ENCODE results near the gene LCAT. TPM values are rescaled to one million over a fixed set of nuclear protein-coding genes. Genes with fewer than 3 reads are reported as not detected.

Gene LCAT
- 6.5 and 11.4 TPM in 2 replicates for total RNA-seq

DNA sequence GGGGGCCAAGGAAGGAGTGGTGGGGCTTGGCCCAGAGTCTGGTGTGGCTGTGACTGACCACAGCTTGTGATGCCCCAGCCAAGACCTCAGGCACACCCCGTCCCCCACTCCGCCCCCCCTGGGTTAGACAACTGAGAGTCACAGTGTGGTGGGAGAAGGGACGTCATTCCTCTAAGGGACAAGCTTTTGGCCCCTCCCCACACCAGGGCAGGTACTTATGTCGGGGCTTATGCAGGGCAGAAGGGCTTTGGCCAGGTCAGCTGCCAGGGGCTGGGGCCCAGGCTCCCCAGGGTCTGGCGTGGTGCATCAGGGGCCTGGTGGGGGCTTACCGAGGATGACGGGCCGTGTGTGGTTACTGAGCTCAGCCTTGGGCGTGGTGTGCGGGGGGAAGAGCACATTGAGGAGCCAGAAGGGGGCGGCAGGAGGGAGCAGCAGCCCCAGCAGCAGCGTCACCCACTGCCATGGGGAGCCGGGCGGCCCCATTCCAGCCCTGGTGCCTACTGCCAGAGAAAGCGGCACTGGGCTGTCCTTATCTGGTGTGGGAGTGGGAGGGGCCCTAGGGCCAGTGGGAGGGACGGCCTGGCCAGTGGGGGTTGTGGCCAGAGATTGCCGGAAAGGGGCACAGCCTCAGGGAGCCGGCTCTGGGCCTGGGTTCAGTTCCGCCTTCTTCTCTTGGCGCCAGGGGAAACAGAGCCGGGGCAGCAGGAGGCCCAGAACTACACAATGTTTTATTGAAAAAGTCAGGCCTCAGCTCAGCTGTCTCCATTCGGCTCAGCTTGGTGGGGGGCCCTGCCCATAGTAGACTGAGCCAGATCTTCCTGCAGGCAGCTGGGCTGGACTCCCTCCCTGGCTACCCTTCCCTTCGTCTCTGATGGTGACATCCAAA lies at the start of gene LCAT:
Gene LCAT, minus strand, starts transcription at position 502 of the 886 bp plus-strand sequence. Its CDS starts 19 bp downstream, at position 483.

DNA sequence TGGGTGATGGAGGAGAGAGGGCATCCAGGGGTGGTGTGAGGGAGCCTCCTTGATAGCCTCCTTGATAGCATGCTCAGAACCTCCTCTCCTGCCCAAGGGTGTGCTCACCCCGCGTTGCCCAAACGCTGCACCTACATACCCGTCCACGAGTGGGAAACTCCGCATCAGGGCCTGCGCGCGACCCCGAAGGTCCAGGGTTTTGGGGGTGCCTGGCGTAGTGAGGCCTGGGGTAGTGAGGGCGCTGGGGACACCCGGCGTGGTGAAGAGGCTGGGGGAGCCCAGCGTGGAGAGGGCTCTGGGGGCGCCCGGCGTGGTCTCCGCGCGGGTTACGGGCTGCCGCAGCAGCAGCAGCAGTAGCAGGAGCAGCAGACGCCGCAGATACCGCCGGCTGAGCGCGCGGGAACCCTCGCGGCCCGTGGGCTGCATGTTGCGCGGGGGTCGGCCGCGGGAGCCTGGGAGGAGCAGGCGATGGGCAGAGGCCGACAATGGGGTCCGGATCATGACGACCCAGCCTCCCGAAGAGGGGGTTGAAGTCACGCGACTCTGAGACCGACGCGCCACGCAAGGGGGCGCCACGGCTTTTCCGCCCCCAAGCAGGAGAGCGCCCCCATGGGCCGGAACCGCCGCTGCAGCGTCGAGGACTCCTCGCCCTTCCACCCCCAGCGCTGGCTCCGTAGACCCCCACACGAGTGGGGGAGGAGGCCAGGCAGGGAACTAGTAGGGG lies 36.2 kb upstream of the LCAT start, which contains the start of gene DPEP3:
Gene DPEP3, minus strand, starts transcription at position 545 of the 724 bp plus-strand sequence. Its CDS starts 119 bp downstream, at position 426.

DNA sequence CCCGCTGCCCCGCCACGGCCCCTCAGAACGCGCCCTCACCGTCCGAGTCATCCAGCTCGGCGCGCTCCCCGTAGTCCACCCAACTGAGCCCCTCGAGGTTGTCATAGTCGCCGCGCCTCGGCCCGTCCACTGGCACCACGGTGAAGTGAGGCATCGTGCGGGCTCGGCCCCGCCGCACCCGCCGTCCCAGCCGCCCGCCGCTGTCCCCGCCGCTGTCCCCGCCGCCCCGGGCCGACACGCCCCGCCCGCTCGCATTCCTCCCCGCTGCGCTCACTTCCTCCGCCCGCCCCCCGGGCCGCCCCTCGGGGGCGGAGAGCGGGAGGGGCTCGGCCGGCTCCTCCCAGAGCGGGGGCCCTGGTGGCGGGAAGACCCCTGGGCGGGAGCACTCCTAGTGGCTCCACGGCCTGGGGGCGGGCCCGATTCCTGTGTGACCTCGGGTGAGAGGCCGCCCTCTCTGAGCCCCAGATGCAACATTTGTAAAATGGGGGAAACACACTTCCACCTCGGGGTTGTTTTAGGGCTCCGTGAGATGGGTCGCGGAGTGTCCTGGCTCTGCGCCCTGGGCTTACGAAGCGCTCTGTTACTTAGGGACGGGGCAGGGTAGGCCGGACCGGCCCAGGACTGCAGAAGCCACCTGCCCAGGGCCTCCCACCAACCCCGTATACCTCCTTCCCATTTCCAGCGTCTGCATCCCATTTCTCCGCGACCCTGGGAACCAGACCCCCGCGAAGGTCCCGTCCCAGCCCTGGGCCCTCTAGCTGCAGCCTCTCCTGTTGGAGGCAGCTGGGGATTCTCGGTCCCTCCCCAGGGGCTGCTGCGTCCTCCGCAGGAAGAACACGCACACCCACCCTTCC lies 24.7 kb upstream of the LCAT start, which contains the start of gene SLC12A4:
Gene SLC12A4, minus strand, starts transcription at position 238 of the 854 bp plus-strand sequence. Its CDS starts 84 bp downstream, at position 154.

GRCh38 chr16:67936124-67936879 lies 7.6 kb downstream of the LCAT start, which contains the start of gene PSMB10:
Gene PSMB10, minus strand, starts transcription at chr16:67936850. Its CDS starts 101 bp downstream, at chr16:67936749.

DNA sequence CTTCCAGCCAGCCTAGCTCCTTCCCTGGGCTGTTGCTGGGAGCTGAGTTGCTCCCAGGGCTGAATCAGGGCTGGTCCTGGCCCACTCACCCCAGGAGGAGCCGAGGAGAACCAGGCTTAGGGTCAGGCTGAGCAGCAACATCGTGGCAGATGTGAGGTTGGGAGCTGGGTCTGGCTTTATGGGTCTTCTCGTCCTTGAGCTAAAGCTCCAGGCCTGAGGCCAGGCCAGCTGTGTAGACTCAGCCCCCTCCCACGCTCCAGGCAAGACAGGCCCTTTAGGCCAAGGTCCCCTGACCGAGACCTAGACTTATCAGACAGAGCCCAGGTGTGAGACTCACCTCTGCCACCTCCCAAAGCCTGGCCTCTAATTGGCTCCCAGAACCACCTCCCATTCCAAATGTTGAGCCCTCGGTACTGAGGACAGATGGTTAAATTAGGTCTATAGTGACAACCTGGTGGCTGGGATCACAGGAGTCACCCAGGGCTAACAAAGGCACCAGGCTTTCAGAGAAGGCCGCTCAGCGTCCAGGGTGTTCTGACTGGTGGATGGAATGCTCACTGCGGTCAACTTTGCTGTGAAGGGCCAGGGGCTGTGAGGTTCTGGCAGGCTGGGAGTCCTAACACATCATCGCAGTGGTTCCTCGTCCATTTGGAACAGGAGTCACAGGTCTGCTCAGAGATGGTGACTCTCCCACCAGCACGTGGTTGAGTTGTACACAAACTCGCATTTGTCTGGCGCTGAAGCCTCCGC lies 12.0 kb downstream of the LCAT start, which contains the start of gene CTRL:
Gene CTRL, minus strand, starts transcription at position 151 of the 750 bp plus-strand sequence. Its CDS starts 10 bp downstream, at position 141.

GRCh38 chr16:67892899-67893742 lies 50.8 kb downstream of the LCAT start, which contains the start of gene PSKH1:
Gene PSKH1, plus strand, starts transcription at chr16:67893254. Its CDS starts 15,496 bp downstream, at chr16:67908750.

Other genes starting within 250 kb of the LCAT start
- 14.3 and 16.0 TPM in 2 replicates for gene GFOD2, start 224.8 kb downstream of the LCAT start, total RNA-seq
- 8.0 and 9.5 TPM in 2 replicates for gene RANBP10, start 137.6 kb downstream of the LCAT start, total RNA-seq
- gene TSNAXIP1, start 137.2 kb downstream of the LCAT start, total RNA-seq: 0.81 and 1.4 TPM in 2 replicates
- gene THAP11, start 101.8 kb downstream of the LCAT start, total RNA-seq: 39.8 and 43.0 TPM in 2 replicates
- 417 and 499 TPM in 2 replicates for gene NUTF2, start 97.2 kb downstream of the LCAT start, total RNA-seq
- 28.9 and 40.6 TPM in 2 replicates for gene CENPT, start 96.4 kb downstream of the LCAT start, total RNA-seq
- 57.9 and 71.7 TPM in 2 replicates for gene EDC4, start 71.1 kb downstream of the LCAT start, total RNA-seq
- gene NRN1L, start 59.2 kb downstream of the LCAT start, total RNA-seq: 1.5 TPM in 1 of 2 replicates, not detected in the other
- 18.3 and 26.9 TPM in 2 replicates for gene PSKH1, start 50.9 kb downstream of the LCAT start, total RNA-seq
- gene CTRL, start 12.3 kb downstream of the LCAT start, total RNA-seq: 0.38 and 0.65 TPM in 2 replicates
- 57.0 and 80.2 TPM in 2 replicates for gene PSMB10, start 7.3 kb downstream of the LCAT start, total RNA-seq
- 38.9 and 78.6 TPM in 2 replicates for gene SLC12A4, start 24.5 kb upstream of the LCAT start, total RNA-seq
- gene DPEP3, start 36.4 kb upstream of the LCAT start, total RNA-seq: not detected in 2 replicates
- gene DPEP2, start 55.4 kb upstream of the LCAT start, total RNA-seq: not detected in 2 replicates
- gene DPEP2NB, start 71.8 kb upstream of the LCAT start, total RNA-seq: not detected in 2 replicates
- 10.6 and 11.2 TPM in 2 replicates for gene DDX28, start 79.1 kb upstream of the LCAT start, total RNA-seq
- 17.7 and 22.5 TPM in 2 replicates for gene DUS2, start 79.2 kb upstream of the LCAT start, total RNA-seq
- 15.2 and 16.5 TPM in 2 replicates for gene NFATC3, start 141.2 kb upstream of the LCAT start, total RNA-seq